GM18502 (cell line): Measurements from ENCODE around the gene SPDYE4.
A peak's percentile ranks its signal among the peaks of the same experiment; 100 is the strongest.

Experiments
- ATAC-seq: cut with Tn5 transposase; IDR thresholded peaks from one replicate; pipeline ENCODE4 v1.9.1; 2021; ENCODE audit warnings: mild to moderate bottlenecking; ENCODE audit not compliant: unreplicated experiment, poor library complexity

SPDYE4 gene

DNA sequence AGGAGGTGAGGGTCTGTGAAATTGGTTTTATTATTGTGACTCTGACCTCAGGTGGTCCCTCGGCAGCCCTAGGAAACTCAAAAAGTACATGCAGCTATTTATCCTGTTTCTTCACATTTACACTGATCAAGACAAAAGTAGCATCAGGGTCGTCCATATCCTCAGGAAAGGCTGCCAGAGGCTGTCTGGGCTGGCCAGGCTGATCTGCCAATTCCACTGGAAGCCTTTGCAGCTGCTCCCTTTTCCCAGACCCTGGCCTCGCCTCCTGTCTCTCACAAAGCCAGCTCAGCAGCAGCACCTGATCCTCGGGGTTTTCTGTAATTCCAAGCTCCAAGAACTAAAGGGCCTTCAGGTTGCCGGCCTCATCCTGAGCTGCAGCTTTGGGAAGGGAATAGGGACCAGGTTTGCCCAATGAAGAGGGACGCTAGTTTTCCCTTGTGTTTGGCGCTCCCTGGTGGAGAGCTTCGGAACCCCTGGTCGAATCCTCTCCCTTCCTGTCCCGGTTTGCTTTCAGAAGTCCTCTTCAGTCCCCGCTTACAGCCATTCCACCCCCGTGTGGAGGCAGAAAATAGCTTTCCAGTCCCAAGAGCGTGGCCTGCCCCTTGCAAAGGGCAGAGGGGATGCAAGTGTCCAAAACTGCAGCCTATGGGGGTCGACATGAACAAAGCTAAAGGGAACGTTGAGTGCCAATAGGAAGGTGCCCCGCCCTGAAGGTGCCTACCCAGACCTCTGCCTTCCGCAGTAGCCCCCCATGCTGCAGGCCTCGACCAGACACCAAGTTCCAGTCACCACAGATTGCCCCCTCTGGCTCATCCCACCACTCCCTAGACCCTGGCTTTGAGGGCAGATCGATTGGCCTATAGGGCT is 27.4 kb upstream of the SPDYE4 start:
- no peak for ATAC-seq

DNA sequence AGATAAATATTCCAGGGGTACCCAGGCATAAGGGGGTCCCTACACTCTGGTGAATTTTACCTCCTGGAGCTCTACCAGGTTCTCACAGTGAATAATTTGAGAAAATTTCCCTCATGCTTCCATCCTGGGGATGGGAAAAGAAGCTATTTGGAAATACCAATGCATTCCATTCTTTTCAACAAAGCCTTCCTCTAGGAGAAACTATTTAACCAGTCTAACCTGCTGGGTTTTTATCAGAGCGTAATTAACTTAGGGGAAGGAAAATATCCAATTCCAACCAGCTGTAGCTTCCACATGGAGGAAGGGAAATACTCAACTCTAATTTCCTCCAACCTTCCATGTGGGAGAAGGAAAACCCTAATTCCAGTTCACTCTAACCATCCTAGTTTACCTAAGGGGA is 23.8 kb upstream of the SPDYE4 start:
- ATAC-seq, result no peak

DNA sequence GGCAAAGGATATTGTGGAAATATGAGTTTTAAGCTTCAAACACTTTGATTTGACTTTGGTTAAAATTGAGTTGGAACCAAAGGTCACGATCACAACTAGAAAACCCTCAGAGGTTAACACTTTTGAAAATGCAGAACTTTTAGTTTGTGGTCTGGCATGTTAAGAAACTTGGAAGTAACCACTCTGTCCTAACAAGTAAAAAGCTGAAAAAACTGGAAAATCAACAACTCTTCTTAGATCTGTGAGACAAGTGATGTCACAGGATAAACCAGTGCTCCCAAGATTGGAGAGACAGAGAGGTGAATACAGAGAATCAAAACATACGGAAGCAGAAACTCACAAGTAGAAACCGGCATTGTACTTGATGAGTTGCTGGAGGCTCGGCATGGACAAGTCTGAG is 23.4 kb upstream of the SPDYE4 start:
- no peak for ATAC-seq

DNA sequence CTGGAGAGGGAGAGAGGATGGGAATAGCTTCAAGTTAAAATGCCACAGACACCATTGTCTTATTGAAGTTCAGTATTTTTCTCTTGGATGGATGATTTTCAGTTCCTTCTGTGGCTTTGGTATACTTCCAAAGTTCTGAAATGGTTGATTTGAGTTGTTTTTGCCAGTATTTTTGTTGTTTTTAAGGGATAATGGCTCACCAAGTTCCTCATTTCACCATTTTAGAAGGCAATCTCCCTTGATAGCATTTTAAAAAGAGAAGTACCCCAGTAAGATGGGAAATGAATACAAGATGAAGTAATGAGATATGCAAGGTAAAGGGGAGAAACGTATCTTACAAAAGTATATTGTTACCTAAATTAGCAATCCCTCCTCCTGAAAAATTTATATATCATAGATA is 18.5 kb upstream of the SPDYE4 start:
- no peak for ATAC-seq

DNA sequence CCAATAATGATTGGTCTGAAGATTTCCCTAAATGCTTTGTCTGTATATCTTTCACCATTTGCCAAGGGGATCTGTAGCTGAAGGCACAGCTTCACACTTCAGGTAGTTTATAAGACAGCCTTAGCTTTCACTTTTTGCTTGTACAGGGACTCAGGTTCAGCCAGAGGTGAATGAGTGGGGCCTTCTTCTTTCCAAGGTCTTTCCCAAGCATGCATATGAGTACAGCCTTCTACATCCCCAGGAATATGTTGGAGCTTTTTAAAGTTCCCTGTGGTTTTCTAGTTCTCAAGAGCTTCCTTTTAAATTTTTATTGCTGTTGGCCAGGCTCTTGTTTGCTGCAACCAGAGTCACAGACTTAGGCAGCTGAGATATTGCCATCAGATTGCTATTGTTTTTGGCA is 17.9 kb upstream of the SPDYE4 start:
- ATAC-seq, result no peak

DNA sequence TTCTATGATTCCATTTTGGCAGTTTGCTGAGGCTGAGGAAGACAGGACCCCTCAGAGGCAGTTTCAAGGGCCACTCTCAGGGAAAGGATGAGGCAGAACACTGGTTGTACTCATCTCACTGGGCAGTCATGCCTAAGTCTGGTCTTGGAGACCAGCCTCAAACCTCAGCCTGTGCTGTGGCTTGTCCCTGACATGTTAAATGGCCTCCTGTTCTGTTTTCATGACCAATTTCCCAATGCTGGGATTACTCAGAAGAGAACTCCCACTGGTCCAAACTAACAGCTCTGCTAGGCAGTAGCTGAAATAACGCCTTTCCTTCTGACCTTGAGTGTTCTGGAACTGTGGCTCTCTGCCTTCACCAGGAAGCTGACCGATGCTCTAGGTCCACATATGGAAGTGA is 8.4 kb upstream of the SPDYE4 start:
- no peak for ATAC-seq

DNA sequence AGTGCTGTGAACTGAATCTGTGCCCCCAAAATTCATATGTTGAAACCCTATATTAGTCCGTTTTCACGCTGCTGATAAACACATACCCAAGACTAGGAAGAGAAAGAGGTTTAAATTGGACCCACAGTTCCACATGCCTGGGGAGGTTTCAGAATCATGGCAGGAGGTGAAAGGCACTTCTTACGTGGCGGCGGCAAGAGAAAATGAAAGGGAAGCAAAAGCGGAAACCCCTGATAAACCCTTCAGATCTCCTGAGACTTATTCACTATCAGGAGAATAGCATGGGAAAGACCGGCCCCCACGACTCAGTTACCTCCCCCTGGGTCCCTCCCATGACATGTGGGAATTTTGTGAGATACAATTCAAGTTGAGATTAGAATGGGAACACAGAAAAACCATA is 3.7 kb upstream of the SPDYE4 start:
- no peak for ATAC-seq

DNA sequence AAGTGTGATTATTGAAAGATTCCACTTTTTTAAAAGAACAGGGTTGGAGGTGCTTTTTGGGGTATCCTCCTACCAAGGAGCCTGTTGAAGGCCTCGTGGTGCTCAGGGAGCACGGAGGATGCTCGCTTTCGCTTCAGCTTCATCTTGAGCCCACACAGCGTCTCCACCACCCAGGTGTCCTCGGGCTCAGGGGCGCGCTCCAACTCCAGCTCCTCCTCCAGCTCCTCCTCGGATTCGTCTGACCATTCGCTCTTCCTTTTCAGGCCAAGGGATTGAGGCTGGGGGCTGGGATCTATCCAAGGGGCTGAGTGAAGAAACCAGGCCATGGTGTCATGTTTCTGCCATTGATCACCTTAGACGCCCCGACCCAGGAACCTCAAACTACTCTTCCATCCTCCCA is 1.2 kb downstream of the SPDYE4 start:
- ATAC-seq, result no peak

DNA sequence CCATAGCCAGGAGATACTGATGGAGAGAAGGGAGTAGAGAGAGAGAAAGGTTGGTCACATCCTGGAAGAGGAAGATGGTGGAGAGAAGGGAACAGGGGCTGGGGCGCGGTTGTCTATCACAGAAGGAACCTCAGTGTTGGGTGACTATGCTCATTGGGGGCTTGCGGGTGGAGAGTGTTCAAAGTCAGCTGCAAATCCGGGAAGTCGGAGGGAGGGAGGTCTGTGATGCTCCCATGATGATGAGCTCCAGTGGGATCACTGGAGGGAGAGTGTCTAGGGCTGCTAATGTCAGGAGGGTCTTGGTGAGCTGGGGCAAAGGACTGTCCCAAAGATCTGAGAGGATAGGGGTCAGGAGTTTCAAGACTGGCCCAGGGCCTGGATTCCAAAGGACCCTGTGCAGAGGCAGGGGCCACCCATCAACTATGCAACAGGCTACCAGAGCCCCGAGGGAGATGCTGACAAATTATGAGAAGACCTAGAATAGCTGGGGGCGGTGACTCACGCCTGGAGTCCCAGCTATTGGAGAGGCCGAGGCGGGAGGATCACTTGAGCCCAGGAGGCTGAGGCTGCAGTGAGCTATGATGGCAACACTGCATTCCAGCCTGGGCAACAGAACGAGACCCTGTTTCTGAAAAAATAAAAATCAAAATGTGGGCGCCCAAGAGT is 2.6 kb downstream of the SPDYE4 start:
- no peak for ATAC-seq

DNA sequence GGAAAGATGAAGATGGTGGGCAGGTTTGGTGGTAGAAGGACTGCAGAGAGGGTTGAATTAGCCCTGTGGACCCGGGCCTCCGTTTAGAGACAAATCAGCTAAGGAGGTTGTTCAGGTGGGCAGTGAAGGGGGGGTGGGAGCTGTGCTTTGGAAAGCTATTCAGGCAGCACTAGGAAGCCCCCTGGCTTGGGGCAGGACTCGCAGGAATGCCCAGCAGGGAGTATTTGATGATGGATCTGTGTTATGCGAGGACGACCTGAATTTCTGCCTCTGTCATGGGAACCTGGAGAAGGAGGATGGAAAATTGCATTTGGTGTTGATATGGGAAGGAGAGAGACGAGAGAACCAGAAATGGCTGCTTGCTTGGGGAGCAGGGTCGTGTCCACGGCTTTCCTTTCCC is 3.5 kb downstream of the SPDYE4 start:
- no peak for ATAC-seq

DNA sequence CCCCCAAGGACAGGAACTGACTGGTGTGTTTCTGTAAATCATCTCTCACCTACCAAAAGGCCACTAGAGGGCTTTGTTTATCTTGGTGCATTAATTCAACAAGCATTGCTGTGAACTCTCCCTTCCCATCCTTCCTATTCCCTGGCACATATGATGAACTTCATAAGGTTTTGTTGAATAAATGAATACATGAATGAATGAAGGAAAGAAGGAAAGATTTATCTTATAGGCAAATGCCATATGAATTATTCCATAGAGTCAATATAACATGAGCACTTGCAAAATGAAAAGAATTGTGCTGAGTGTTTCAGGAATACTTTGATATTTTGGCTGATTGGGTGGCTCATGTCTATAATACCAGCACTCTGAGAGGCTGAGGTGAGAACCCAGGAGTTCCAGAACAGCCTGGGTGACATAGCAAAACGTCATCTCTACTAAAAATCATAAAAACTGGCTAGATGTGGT is 4.3 kb downstream of the SPDYE4 start:
- ATAC-seq, result no peak

DNA sequence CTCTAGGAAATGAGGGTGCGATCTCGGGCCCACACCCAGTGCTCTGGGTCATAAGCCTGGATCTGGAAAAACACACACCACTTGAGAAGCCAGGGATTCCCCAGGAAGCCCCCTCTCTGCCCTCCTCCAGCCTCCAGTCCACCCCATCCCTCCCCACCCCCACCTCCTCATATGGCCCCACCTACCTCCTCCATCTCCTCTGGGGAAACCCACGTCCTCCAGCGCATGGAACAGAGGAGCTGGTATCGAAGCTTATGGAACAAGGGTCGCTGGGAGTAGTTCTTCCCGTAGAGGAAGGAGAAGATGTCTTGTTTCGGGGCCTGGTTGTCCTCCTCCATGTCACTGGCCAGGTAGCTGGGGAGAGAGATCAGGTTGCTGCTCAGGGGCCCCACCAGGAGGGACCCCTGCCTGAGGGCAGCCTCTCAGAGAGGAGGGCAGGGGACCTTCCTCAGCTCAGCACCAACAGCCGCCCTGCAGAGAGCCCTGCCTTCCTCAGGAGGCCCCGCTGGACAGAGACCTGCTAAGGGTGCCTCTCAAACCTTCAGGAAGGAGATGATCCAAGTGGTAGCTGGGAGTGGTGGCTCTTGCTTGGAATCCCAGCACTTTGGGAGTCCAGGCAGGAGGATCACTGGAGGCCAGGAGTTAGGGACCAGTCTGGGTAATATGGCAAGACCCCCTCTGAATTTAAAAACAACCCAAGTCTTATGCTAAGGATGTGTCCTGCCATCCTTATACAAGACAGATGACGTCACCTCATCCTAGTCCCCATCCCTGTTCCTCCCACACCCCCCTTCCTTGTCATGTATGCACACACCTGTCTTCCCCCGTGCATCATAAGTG is 5.0 kb downstream of the SPDYE4 start:
- no peak for ATAC-seq

DNA sequence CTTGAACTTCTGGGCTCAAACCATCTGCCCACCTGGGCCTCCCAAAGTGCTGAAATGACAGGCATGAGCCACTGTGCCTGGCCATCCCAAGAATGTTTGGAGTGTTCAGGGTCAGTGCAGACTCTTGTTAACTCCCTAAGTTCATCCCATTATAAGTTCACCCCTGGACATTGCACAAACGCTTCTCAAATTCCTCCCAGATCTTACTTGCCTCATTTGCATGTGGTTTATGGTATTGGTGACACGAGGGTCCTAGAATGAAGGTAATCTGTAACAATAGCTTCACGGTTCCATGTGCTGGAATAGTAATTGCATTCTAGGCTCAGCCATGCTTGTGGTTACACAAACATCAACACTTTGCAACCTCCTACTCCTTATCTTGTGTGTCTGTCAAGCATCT is 8.7 kb downstream of the SPDYE4 start:
- no peak for ATAC-seq

DNA sequence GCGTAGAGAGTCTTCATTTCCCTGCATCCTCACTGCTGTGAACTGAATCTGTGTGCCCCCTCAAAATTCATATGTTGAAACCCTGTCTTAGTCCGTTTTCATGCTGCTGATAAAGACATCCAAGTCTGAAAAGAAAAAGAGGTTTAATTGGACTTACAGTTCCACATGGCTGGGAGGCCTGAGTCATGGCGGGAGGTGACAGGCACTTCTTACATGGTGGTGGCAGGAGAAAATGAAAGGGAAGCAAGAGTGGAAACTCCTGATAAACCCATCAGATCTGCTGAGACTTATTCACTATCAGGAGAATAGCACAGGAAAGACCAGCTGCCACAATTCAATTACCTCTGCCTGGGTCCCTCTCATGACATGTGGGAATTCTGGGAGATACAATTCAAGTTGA is 10.6 kb downstream of the SPDYE4 start:
- ATAC-seq, result no peak

DNA sequence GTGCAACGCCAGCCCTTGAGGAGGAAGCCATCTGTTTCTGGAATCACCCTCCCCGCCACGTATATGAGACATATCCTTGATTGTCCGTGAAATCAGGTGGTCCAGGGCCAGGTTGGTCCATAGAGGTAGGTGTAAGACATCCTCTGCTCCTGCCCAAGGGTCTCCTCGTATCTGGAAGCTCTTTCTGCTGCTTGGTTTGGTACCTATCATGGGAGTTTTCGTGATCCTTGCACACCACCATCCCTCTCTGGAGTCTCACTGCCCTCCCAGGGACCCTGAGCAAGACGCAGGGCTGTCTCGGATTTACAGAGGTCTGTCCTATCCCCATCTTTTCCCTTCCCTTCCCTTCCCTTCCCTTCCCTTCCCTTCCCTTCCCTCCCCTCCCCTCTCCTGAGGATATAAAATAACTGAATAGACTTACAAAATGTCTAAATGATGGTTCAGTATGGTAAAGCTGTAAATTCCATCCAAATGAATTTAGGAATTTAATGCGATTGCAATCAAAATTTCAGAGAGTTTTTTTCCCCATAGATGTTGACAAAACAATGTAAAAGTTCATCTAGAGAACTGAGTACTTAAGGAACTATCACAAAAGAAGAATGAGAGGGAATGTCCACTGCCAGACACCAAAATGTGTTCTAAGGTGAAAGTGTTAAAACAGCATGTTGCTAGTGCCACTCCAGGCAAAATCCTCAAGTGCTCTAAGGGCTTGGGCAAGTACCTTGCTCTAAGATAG is 11.7 kb downstream of the SPDYE4 start:
- no peak for ATAC-seq

DNA sequence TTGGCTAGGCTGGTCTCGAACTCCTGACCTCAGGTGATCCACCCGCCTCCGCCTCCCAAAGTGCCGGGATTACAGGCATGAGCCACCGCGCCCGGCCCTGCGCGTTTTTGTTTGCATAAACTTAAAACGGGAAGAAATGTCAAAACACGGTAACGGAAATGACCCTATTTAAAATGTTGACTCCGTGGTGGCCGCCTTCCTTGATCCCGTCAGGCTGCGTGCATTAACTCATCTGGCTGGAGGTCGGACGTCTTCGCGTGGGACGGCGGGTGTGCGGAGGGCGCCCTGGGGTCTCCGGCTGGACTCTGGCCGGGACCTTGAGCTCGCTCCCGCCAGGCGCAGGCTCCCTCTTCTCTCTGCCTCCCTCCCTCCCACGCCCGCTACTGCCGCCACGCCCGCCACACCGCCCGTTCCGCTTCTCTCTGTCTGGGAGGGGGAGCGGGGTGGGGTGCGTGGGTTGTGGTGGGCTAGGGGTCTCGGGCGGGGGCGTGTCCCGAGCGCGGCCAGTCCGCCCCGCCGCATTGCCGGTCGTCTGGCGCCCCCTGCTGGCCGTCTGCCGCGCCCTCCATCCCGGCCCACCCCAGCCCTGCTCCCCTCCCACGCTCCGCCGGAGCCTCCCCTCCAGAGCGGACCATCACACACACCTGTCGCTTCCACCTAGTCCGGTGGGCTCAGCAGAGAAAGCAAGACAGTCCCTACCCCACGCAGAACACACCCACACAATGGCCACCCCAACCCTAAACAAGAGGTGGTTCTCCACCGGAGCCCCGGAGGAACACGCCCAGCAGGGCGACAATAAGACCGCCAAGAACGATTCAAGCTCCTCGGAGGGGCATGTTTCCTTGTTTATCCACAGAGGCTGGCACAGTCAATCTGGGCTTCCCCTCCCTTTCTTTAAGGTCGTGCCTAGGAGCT is 12.5 kb downstream of the SPDYE4 start:
- ATAC-seq, result peak; percentile 53

DNA sequence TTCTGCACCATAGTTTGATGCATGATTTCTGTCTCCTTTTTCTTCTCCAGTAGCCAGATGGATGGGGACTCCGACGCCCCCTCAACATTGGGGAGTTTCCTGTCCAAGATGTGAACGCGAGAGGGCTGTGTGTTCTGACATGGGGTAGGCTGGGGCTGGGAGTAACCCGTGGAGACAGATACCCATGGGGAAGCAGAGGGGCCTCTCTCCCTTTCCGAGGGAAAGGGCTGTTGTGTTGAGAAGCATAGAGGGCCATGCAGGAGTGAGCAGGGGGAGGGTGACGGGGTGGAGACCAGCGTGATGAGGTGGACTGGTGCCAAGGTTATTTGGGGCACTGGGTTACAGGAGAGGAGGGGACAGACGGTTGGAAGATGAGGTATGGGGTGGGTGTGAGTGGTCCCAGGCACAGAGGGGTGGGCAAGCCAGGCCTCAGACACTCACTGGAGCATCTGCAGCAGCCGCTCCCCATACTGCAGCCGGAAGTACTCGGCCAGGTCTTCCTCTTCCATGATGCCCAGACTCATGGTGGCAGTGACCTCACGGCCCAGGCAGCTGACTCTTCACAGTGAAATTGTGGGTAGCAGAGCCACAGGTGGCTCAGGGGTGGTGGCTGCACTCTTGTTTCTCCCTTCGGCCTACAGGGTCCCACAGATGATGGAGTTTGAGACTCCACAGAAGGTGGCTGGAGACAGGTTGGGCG is 14.1 kb downstream of the SPDYE4 start:
- ATAC-seq, result no peak

DNA sequence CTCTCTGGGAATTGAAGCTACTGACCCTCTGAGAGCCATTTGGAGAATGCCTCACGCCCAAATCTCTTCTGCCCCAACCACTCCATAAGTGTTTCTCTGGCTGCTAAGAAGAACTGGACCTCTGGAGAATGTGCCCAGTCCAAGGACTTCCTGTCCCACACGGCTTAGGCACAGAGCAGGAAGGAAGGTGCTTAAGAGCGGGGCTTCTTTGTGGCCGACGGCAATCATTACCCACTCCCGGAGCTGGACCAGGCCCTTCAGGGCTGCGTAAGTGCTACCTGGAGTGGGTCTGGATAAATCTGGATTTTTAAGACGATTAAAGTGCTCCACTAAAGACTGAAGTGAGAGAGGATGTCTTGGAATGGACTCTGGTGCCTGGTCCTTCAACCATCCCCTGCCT is 15.5 kb downstream of the SPDYE4 start:
- no peak for ATAC-seq

DNA sequence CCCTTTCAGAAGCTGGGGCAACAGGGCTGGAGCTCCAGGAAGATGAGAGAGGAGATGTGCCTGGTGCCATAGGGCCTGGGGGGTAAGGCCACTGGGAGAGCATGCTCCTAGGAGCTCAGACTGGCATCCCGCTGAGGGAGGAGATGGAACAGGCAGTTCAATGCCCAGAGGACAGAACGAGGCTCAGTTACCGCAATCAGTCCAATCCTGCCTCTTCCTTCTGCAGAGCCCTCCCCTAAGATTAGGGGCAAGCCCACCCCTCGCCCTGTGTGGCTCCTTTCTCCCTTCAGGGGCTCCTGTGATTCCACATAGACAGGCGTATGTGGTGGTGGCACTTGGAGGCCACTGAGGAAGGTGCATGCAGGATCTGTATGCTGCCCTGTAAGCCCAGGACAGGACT is 16.1 kb downstream of the SPDYE4 start:
- ATAC-seq, result no peak
